ENCODE measurements around the gene DYNC1I2.

DYNC1I2 gene

DNA sequence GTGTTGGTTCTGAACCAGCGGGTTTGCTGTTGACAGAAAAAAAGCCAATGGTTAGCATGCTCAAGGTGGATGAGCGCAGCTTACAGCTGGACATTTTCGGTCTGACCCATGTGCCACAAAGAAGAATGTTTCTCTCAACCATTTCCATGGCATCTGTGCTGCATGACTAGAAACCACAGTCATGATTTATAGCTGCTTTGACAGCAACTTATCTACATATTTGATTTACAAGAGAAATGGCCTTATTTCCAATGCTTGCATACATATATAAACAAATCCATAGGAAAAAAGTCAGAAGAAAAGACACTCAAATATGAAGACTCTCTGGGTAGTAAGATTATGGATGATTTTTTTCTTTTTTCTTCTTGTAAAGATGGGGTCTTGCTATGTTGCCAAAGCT lies 98.2 kb downstream of the DYNC1I2 start:
- DNase-seq: no peak

- DNase-seq: no peak
These were observed 100.2 kb downstream of the DYNC1I2 start for GRCh38 chr2:171787333-171788072.

GRCh38 chr2:171788316-171788993 lies 101.2 kb downstream of the DYNC1I2 start:
- no peak for DNase-seq

DNA sequence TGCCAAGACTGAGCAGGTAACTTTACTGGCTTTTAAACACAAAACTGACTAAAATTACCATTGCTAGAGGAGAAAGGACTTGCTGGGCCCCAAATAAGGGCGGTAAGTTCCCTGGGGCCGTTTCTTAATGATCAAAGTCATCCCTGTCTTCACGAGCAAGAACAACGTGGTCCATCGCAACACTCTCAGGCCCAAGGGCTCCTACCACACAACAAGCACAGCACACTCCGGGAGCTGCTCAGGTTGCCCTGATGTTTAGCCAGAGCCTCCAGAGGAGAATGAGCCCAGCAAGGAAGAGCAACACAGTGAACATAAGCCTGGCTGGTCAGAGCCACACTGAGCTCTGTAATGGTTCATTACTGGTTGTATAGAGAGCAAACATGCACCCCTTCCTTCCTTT lies 102.7 kb downstream of the DYNC1I2 start:
- DNase-seq: no peak

- no peak for DNase-seq
These were observed 104.1 kb downstream of the DYNC1I2 start for GRCh38 chr2:171791361-171791760.

GRCh38 chr2:171792157-171792556 lies 104.9 kb downstream of the DYNC1I2 start:
- no peak for DNase-seq

- DNase-seq: no peak
These were observed 105.8 kb downstream of the DYNC1I2 start for GRCh38 chr2:171792886-171793580.

DNA sequence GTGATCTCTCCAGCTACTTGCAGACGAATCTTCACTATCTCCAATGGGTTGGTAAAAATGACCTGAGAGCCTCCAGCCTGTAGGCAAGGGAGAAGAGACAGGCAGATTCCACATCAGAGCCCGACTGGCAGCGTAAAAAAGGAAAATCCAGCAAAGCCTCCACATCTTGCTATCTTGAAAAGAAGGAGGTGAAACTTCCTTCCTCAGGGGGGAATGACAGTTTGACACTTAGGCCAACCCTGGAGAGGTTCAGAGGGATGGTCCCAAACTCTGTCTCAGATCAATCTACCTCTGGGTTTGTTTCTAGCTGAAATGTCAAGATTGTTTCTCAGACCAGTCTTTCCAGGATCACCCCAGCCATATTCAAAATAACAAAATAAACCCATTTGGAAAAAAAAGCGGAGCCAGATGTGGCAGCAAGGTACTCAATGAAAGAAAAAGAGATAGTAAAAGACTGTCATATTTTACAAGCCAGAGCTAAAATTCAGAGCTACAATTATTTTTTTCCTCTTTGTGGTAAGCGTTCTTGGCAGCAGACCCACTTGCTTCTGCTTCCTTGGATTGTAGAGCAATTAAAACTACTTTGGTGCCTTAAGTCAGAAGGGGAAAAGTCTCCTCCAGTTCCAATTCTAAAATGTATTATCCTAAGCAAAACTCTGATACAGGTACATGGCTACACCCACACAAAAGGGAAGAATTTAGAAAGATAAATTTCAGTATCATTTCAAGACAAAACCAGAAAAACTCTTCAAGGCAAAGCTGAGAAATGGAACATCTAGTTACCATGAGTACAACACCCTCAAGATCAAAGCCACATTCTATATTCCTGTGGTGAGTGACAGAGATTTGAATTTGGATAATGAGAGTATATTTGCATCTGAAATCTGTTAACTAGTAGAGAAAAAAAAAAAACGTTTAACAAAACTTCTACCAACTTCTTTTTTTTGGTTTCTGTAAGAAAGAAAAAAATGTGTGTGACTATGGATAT lies 106.7 kb downstream of the DYNC1I2 start:
- no peak for DNase-seq

- no peak for DNase-seq
These were observed 107.6 kb downstream of the DYNC1I2 start for GRCh38 chr2:171794918-171795317.

Data from DMS 273 treated with DMSO at 0.1 percent for 48 hours (cell line).